Gastrocnemius medialis (tissue), 4 donors: ENCODE data around the gene METTL8. TPM values are rescaled to one million over a fixed set of nuclear protein-coding genes. Genes with fewer than 3 reads are reported as not detected.

Experiments
- ATAC-seq, 2 donors: fragments of 150-250 bp; one replicate each; pipeline ENCODE4 v1.9.1; 2016
- DNase-seq, 2 donors: peaks; one replicate each; pipeline ENCODE4 v3.0.0-alpha.2; 2019
- H3K27ac ChIP-seq, 4 donors: fragments of 200-600 bp; sonication (generic); 1 replicate in 1 of 4; 2 replicates in 3 of 4; pipeline ENCODE4 v1.5.1; 2016 to 2018; ENCODE audit warnings: mild to moderate bottlenecking in 2 of 4, moderate library complexity in 1 of 4
- H3K27me3 ChIP-seq, 3 donors: fragments of 200-600 bp; sonication (generic) in 2 of 3; 1 replicate in 1 of 3; 2 replicates in 2 of 3; pipeline versions ENCODE4 v1.5.1 to v1.6.0; 2016 to 2019; ENCODE audit warnings: mild to moderate bottlenecking in 1 of 3, moderate library complexity in 1 of 3
- H3K36me3 ChIP-seq, 2 donors: fragments of 200-600 bp; sonication (generic) in 1 of 2; one replicate each; pipeline ENCODE4 v1.5.1; 2017 to 2018
- H3K4me1 ChIP-seq, 2 donors: fragments of 200-600 bp; sonication (generic) in 1 of 2; one replicate each; pipeline ENCODE4 v1.5.1; 2016 to 2017; ENCODE audit warnings: mild to moderate bottlenecking in 2 of 2
- H3K4me3 ChIP-seq, 4 donors: fragments of 200-600 bp; sonication (generic) in 3 of 4; 1 replicate in 1 of 4; 2 replicates in 3 of 4; pipeline ENCODE4 v1.5.1; 2016 to 2019; ENCODE audit warnings: mild to moderate bottlenecking in 2 of 4
- H3K9me3 ChIP-seq, 3 donors: fragments of 200-600 bp; sonication (generic) in 2 of 3; 1 replicate in 1 of 3; 2 replicates in 2 of 3; pipeline ENCODE4 v1.5.1; 2016 to 2019
- CTCF ChIP-seq, 5 experiments: fragments of 450-650 bp in 3 of 5; fragments of 200-600 bp in 2 of 5; sonication (generic) in 2 of 5; IDR thresholded peaks in 4 of 5; conservative IDR thresholded peaks in 1 of 5; 1 replicate in 4 of 5; 2 replicates in 1 of 5; pipeline ENCODE4 v1.5.1; 2016 to 2019; ENCODE audit warnings: antibody characterized with exemption in 5 of 5, mild to moderate bottlenecking in 3 of 5, moderate library complexity in 3 of 5
- POLR2A ChIP-seq, 2 donors: fragments of 450-650 bp; IDR thresholded peaks; one replicate each; pipeline ENCODE4 v1.6.1; 2017; ENCODE audit warnings: antibody characterized with exemption in 2 of 2, mild to moderate bottlenecking in 2 of 2, moderate library complexity in 2 of 2
- in situ Hi-C, 4 donors: fragments of 200-750 bp; cut with MboI; loops; one replicate each; pipeline versions ENCODE4 v1.15.0 to v1.8.0; 2017; ENCODE audit warnings: low sequenced_read_pairs in 4 of 4
- intact Hi-C: fragments of 100-400 bp; cut with DNase I; formaldehyde crosslinking; loops from one replicate; pipeline ENCODE4 v1.15.1; 2023; ENCODE audit warnings: low total_unique reads
- total RNA-seq, 4 donors: library from RNA; depleted of rRNA; stranded (reverse); fragments of >200 nt; gene quantifications; one replicate each; pipeline versions ENCODE4 v1.1.0 to v1.2.3, GENCODE V29; 2016

The METTL8 gene
- total RNA-seq, 4 donors from 2014 or later, result 10.3 to 22.0 (median 11.0) TPM

DNA sequence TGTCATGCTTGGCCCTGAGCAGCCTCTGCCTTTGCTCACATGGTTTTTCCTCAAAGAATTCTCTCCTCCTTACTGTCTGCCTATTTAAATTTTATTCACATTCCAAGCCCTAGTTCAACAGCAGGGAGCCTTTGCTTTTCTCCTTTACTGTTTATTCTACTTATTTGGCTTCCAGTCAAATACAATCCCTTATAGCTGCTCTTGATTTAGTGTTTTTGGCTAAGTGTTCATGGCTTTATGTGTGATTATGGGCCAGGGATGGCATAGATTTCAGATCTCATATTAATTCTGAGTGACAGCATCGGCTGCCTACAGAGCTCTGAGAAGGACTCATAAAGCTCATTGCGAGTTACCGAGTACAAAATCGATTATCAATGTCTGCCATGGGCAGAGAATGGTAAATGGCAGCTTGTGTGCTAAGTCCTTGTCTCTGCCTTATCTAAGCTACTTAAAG lies 106.7 kb downstream of the METTL8 start:
- Histone ChIP-seq H3K9me3 (no peaks in the 10 kb centered on the region), H3K4me3 (no peak overlapping the region), H3K36me3 (peaks cover 0 to 7% of the 10 kb centered on the region in 2 donors), H3K27me3 (no peaks in the 10 kb centered on the region), H3K4me1 (no peaks in the 10 kb centered on the region), H3K27ac (no peak overlapping the region)
- in situ Hi-C loops (no loop called here), intact Hi-C loops (no loop called here)
- DNase-seq, result no peak
- no peak for ATAC-seq
- no peak for TF ChIP-seq CTCF (IDR thresholded peaks at IDR 0.05 in 4 of 5, conservative IDR thresholded peaks at IDR 0.05 in 1 of 5)
- no peak for TF ChIP-seq POLR2A (IDR thresholded peaks at IDR 0.05)

DNA sequence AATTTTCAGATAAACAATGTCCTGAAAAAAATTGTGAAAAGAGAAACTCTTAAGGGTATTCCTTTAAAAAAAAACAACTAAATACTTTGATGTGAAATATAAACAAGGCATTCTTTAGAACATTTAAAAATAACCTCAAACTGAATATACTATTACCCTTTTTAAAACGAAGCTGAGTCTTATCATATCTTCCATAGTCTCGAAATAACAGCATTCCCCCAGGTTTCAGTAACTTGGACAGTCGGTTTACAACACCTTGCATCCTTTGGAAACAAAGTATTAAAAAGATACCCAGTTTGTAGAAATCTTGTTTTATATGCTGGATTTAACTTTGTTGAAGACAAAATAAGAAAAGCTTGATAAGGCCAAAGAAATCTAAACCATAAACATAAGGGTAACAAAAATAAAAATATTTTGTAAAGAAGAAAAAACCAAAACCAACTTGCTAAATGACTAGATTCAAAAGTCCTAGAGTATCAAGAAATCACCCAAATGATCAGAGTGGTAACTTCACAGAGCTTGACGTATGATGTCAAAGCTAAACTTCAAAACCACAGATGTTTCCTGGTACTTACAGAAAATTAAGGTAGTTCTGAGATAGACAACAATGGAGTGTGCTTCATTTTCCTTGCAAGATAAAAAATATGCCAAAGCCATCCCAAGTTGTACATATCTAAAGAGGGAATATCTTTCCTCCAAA lies 107.8 kb downstream of the METTL8 start:
- ATAC-seq, result no peak
- in situ Hi-C loops, result no loop called here
- Histone ChIP-seq H3K27me3 (no peaks in the 10 kb centered on the region), H3K27ac (no peak overlapping the region), H3K4me3 (no peak overlapping the region), H3K4me1 (no peaks in the 10 kb centered on the region), H3K36me3 (peaks cover 0 to 7% of the 10 kb centered on the region in 2 donors), H3K9me3 (no peaks in the 10 kb centered on the region)
- intact Hi-C loops, result no loop called here
- TF ChIP-seq CTCF (IDR thresholded peaks at IDR 0.05 in 4 of 5, conservative IDR thresholded peaks at IDR 0.05 in 1 of 5), result no peak
- no peak for TF ChIP-seq POLR2A (IDR thresholded peaks at IDR 0.05)
- no peak for DNase-seq

GRCh38 chr2:171323971-171324528 lies 109.7 kb downstream of the METTL8 start:
- H3K4me3 ChIP-seq, result no peak overlapping the region
- in situ Hi-C loops (no loop called here), intact Hi-C loops (no loop called here)
- H3K9me3 ChIP-seq, result no peaks in the 10 kb centered on the region
- no peak for DNase-seq
- TF ChIP-seq CTCF (IDR thresholded peaks at IDR 0.05 in 4 of 5, conservative IDR thresholded peaks at IDR 0.05 in 1 of 5) (no peak), POLR2A (IDR thresholded peaks at IDR 0.05) (no peak)
- peaks cover 0 to 7% of the 10 kb centered on the region in 2 donors for H3K36me3 ChIP-seq
- no peak overlapping the region for H3K27ac ChIP-seq
- no peaks in the 10 kb centered on the region for H3K4me1 ChIP-seq
- no peaks in the 10 kb centered on the region for H3K27me3 ChIP-seq
- ATAC-seq, result no peak

DNA sequence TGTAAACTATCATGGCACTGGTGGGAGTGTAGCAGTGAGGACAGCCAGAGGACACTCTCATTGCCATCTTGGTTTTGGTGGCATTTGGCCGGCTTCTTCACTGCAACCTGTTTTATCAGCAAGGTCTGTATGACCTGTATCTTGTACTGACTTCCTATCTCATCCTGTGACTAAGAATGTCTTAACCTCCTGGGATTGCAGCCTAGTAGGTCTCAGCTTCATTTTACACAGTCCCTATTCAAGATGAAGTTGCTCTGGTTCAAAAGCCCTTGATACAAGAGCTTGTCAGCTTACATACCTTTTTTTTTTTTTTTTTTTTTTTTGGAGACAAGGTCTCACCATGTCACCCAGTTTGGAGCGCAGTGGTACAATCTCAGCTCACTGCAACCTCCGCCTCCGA lies 110.9 kb downstream of the METTL8 start:
- no peak for TF ChIP-seq CTCF (IDR thresholded peaks at IDR 0.05 in 4 of 5, conservative IDR thresholded peaks at IDR 0.05 in 1 of 5)
- TF ChIP-seq POLR2A (IDR thresholded peaks at IDR 0.05), result no peak
- H3K36me3 ChIP-seq, result peaks cover 0 to 7% of the 10 kb centered on the region in 2 donors
- in situ Hi-C loops, result no loop called here
- H3K27me3 ChIP-seq, result no peaks in the 10 kb centered on the region
- no peak for ATAC-seq
- intact Hi-C loops, result no loop called here
- H3K4me1 ChIP-seq, result no peaks in the 10 kb centered on the region
- H3K9me3 ChIP-seq, result no peaks in the 10 kb centered on the region
- no peak overlapping the region for H3K4me3 ChIP-seq
- DNase-seq, result no peak
- H3K27ac ChIP-seq, result no peak overlapping the region
